Glomerular endothelial cell (primary cell): ENCODE data around the gene TRPV4. TPM values are rescaled to one million over a fixed set of nuclear protein-coding genes. Genes with fewer than 3 reads are reported as not detected.

Experiments used
- DNase-seq: peaks from one replicate; pipeline ENCODE4 v3.0.0-alpha.2; 2011; ENCODE audit warnings: low read depth, low spot score; ENCODE audit errors: extremely low read depth
- total RNA-seq: library from RNA; depleted of rRNA; stranded (reverse); fragments of >200 nt; gene quantifications from 2 replicates; pipeline ENCODE4 v1.2.3, GENCODE V29; 2015

TRPV4 gene
- total RNA-seq, 1 donor from 2014 or later, result 7.1 TPM

- no peak for DNase-seq
Observed at GRCh38 chr12:109764123-109764522, 69.1 kb downstream of the TRPV4 start.

- DNase-seq, result no peak
Observed at GRCh38 chr12:109763201-109763841, 69.9 kb downstream of the TRPV4 start.

DNA sequence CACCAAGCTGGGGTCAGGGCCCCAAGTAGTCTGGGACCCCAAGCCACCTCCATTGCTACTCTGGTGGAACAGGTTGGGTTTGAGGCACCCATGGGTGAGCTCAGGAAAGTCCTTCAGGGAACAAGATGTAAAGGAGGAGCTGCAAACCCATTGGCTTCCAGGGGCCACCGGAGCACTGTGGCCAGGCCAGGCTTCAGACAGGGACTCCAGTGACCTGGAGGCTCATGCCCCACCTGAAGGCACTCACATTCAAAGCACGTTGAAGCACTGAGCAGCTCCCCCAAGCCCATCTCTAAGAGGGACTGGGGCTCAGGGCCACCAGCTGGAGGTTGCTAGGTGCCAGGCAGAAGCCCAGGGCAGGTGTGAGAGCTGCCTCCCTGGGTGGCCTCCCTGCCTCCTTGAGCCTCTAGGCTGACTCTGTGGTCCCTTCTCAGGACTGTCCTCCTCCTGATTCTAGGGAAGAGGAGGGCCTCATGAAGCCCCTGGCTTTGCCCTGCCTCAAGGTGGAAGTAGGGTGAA is 70.5 kb downstream of the TRPV4 start:
- no peak for DNase-seq

DNA sequence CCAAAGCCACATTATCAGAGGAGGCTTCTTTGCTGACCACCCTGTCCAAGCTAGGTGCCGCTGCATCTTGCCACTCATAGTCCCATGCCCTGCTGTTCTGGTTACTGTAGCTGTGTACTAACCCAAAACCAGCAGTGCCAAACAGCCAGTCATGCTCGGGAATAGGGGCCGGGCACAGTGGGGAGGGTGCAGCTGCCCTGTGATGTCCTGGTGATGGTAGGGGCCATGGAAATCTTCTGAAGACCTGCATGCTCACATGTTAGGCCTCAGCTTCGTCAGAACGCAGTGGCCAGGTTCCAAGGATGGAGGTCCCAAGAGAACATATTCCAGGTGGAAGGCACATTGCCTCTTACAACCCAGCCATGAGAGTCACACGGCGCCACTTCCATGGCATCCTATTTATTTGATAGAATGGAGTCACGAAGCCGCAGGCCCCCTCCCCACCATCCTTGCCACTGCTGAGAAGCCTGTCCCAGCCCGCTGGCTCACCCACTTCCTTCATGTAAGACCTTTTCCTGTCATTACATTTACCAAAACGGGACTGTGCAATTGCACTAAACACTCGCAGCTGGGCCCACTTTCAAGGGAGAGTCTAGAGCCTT is 71.0 kb downstream of the TRPV4 start:
- DNase-seq, result no peak

GRCh38 chr12:109760930-109761921 is 72.0 kb downstream of the TRPV4 start:
- DNase-seq, result no peak

DNA sequence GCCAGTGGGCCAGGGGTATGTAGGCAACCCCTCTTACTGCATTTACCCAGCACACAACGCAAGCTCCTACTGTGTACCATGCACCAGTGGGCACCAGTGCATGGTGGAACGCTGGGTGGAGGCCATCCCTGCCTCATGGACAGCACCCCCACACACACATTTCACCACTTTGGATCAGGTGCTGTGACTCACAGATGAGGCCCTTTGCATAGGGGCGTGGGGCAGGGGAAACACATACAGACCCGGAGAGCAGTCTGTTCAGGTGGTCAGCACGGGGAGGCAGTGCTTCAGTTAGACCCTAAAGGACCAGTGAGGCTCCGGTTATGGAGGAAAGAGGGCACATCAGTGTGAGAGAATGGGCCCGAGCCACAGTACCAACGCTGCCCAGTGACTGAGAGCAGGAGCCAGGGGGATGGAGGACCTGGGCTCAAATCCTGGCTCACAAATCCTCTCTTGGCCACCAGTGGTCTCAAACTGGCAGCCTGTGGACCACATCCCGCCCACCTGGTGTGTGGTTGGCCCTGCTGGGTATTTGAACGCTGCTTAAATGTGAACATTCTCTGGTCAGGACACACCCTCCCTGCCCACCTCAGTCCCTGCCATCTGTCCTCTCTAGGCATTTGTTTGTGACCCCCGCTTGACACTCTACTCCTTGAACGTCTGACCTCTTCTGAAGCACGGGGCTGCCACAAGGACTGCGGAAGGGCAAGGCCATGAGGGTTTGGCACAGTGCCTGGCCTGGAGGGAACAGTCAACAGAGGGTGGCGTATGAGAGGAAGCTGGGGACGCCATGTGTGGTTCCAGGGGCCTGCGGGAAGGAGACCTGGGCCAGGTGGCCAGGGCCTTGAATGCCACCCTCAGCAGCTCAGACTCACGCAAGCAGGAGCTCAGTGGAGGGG is 72.9 kb downstream of the TRPV4 start:
- DNase-seq, result no peak

DNA sequence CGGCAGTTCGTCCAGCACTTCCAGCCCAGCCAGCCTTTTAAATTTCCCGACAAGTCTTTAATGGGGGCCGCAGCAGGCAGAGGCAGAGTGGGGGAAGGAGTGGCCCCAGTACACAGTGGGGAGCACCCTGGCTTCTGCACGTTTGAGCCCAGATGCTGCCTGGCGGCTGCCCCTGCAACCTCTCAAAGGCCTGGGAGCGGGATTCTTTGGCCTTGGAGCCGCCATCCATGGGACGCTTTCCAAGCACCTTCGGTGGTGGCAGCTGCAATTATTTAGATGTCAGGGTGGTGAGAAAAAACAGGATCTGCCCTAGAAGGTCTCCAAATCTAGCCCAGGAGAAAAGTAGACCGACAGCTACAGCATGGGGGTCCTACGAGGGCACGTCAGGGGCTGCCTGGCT is 73.6 kb downstream of the TRPV4 start:
- DNase-seq, result no peak

DNA sequence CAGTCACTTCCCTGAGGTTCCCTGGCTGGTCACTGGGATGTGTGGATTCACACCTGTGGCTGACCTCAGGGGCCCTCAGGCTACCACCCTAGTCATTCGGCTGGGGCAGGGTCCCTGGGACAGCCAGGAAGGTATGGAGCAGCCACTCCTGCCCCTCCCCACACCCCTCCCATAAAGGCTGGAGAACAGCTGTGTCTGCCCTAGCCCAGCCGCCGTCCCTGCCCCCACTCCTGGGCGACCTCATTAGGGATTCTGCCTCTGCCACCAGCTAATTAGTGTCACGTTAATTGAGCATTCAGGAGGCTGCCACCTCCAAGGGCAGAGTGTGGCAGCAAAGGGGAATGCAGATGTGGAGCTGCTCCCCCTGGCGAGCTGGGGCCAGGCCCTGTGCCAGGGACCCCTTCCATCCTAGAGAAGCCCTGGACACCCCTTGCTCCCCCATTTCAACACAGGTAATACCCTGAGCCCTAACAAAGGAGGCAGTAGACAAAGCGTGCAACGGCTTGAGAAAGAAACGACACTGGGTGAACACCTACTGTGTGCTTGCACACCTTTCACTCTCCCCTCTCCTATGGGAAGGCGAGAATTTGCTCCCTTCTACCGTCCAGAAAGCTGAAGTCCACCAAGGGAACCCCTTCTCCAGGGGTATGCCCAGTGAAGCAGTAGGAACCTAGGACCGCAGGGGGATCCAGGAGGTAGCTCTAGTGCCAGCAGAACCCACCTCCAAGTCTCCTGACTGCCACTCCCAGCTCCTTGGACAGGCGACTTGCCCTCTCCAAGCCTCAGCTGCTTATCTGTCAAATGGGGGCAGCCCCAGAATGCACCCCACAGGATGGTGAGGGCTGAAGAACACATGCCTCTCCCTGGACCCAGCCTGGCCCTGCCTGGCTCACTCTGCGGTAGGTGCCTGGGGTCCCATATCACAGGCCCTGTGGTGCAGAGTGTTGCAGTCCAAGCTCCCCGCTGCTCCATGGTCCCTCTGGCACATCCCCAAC is 74.5 kb downstream of the TRPV4 start:
- DNase-seq, result no peak

DNA sequence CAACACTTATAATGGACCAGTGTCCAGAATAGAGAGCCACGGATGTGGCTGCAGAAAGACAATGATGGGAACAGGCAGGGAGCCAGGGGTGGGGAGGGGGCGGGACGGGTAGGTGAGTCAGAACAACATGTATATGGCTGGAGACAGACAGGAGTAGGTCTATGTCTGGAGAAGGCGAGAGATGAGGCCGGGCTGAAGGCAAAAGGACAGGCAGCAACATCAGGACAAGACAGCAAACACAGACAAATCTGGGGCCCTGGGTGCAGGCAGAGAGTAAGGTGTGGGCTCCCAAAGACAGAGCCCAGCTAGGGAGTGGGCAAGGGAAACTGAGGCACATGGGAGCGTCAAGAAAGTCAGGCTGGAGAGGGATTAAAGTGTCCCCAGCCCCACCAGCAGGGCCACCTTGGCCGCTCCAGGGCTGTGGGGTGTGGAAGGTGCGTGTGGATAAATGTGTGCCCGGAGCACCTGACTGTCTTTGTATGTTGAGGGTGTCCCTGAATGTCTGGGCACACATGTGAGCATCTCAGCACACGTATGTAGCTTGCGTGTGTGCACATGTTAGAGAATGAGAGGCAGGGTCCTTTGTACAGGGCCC is 75.4 kb downstream of the TRPV4 start:
- no peak for DNase-seq

- no peak for DNase-seq
Observed at GRCh38 chr12:109756457-109756856, 76.7 kb downstream of the TRPV4 start.

DNA sequence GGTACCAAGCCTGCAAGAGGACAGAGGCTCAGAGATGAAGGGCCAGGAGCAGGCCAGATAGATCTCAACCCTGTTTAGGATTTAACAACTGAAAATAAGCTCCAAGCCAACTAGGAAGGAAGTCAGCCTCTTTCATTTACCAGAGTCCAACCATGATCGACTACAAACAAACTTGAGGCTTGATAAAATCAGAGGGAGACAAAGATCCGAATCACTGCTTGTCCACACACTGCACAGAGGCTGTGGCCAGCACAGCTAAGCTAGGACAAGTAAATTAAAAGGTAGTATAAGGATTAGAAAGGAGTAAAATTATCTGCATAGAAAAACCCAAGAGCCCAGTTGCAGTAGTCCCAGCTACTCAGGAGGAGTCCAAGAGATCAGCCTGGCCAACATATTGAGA is 79.2 kb downstream of the TRPV4 start:
- no peak for DNase-seq

DNA sequence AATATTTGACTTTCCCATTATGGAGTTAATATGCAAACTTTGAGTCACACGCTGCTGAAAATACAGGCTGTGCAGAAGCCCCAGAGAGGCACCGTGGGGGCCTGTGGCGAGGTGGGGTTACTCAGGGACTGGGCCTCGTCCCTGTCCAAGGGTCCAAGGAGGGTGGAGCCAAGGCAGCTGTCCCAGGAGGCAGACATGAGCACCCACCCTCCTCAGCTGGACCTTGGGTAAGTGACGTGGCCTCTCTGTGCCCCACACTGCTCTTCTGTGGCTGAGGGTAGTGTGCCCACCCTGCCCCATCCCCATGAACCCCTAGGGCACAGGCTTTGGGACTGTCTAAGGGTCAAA is 80.2 kb downstream of the TRPV4 start:
- no peak for DNase-seq

DNA sequence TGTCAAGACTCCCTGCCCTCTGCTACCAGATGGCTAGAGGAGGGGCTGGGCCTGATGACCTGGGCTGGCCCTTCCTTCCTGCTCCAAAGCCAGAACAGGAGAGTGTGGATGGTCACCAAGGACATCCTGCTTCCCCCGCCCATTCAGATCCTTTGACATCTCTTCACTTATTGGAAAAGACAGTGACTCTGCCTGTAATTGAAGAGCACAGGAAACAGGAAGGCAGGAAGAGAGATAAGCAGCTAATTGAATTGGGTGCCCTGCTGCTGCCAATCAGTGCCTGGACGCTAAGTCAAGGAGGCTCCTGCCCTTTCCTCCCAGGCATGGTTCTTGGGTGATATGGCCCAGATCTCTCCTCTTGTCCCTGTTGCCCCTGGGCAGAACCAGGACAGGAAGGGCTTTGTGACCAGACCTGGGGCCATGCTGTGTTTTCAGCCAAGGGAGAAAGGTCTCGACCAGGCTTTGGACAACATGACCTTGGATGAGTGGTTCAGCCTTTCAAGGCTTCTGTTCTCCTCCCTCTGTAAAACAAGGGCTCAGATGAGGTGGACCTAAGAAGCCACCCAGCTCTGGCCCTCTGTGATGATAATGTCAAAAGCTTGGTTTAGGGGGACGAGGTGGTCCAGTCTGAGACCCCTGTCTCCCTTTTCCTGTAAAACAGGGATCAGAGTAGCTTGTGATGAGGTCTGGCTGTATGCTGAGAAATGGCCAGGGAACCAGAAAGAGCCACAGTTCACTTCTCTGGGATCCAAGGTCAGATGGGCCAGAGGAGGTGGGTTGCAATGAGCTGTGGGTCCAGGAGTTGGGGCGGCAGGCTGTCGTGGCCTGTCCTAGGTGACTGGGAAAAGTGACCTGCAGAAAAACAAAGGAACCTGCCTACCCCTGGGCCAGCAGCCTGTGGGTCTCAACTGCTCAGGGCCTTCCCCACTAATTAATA is 80.8 kb downstream of the TRPV4 start:
- DNase-seq, result no peak

DNA sequence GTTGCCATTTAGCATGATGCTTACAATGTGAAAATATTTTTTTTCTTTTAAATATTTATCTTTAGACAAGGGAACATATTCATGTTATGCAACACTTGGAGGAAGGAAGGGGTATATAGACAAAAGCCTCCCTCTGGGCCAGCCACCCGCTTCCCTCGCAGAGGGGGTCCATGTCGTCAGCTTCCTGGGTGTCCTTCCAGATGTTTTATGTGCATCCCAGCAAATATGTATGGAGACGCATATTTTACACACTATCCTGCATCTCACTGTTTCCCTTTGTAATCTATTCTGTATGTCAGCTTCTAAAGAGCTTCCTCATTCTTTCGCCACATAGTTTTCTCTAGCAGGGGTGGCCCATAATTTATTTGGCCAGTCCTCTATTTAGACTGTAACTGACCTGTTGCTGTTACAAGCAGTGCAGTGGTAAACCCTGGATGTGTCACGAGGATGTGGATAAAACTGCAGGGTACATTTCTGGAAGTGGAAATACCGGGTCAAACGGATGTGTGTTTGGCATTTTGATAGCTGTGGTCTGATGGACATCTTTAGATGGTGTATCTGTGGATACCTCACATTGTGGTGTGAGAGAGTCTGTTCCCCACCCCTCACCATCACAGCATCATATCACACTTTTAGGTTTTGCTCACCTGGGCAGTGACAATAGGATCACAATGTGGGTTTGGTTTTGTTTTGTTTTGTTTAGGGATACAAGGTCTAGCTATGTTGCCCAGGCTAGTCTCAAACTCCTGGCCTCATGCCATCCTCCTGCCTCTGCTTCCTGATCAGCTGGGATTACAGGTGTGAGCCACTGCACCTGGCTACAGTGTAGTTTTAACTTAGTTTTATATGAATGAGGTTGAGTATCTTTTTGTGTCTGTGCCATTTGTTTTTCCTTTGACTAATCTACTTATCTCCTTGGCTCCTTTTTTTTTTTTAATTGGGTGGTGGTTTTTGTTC is 87.9 kb downstream of the TRPV4 start:
- no peak for DNase-seq

GRCh38 chr12:109744026-109744425 is 89.2 kb downstream of the TRPV4 start:
- DNase-seq, result no peak

- no peak for DNase-seq
Observed at GRCh38 chr12:109743076-109743910, 89.9 kb downstream of the TRPV4 start.
